Pancreas (tissue), 10 donors: ENCODE results near the gene MCAT. TPM values are rescaled to one million over a fixed set of nuclear protein-coding genes. Genes with fewer than 3 reads are reported as not detected.

Source experiments
- ATAC-seq, 4 donors: fragments of 200-7000 bp; cut with Tn5 transposase; one replicate each; pipeline versions ENCODE4 v1.8.0 to v1.9.1; 2020; ENCODE audit warnings: mild to moderate bottlenecking in 4 of 4, moderate library complexity in 4 of 4
- DNase-seq, 6 donors: peaks; one replicate each; pipeline ENCODE4 v3.0.0-alpha.2; 2020
- FAIRE-seq: peaks from 2 replicates; lab custom pipeline; 2012; peaks lifted over from hg19 to GRCh38; lab: Jason Lieb, UNC
- H3K27ac ChIP-seq, 4 donors: fragments of 200-600 bp; sonication (generic); 1 replicate in 3 of 4; 2 replicates in 1 of 4; pipeline versions ENCODE4 v1.5.0 to v1.8.0; 2020
- H3K27me3 ChIP-seq, 4 donors: fragments of 200-600 bp; one replicate each; pipeline ENCODE4 v1.8.0; 2021
- H3K36me3 ChIP-seq, 3 donors: fragments of 200-600 bp; sonication (generic) in 1 of 3; one replicate each; pipeline versions ENCODE4 v1.5.0 to v1.8.0; 2020 to 2021
- H3K4me1 ChIP-seq, 3 donors: fragments of 200-600 bp; one replicate each; pipeline ENCODE4 v1.8.0; 2021
- H3K4me3 ChIP-seq, 4 donors: fragments of 200-600 bp; sonication (generic) in 2 of 4; one replicate each; pipeline versions ENCODE4 v1.5.0 to v1.8.0; 2020 to 2021
- H3K9me3 ChIP-seq, 4 donors: fragments of 200-600 bp; one replicate each; pipeline ENCODE4 v1.8.0; 2021
- WGBS, 2 donors: extraction: QIAGEN DNeasy Blood & Tissue Kit; methylation state at CpG; one replicate each; pipeline ENCODE4 v1.1.7; 2013; 5-methylcytosine and 5-hydroxymethylcytosine counted together
- intact Hi-C, 3 donors: fragments of 100-400 bp; cut with DNase I; formaldehyde crosslinking; loops; one replicate each; pipeline versions ENCODE4 v1.11.1 to v1.14.2; 2022
- polyA plus RNA-seq, 2 donors: library from polyadenylated mRNA; stranded (reverse); fragments of 200-250 nt; gene quantifications; one replicate each; pipeline ENCODE4 v1.2.3, GENCODE V29; 2013
- total RNA-seq, 6 donors: library from RNA; stranded (reverse); fragmentation: NEBNext Ultra II Directional in 4 of 6; extraction: Animal tissue kit (Norgen Biotek cat#: 25700) in 4 of 6; gene quantifications; one replicate each; pipeline versions ENCODE4 v1.2.1 to v1.2.4, GENCODE V29; 2021 to 2023
- TF ChIP-seq, protein P1 (sequence below), 4 donors: fragments of 200-600 bp; sonication (generic) in 3 of 4; IDR thresholded peaks; one replicate each; pipeline versions ENCODE4 v1.5.0 to v1.8.0; 2021; ENCODE audit warnings: antibody characterized with exemption in 4 of 4
- donor health status: healthy with polysubstance abuse.
- donor health status: DM: no; HTN: no; CAD: no; lungs with moderate emphysema.
- donor health status: DM: no; HTN: no; CAD: no.
- donor health status: control.
- donor health status: control.
- donor health status: Bipolar disorder and iron deficiency.
- donor health status: DM: yes; HTN: yes; CAD: no.
- donor health status: DM: no; HTN: no; CAD: no.
- donor health status: DM: no; HTN: no; CAD: no.
- donor health status: DM: yes; HTN: yes; CAD: no.

MCAT gene
- total and polyA plus RNA-seq, 8 donors = 7.0 to 14.1 (median 10.7) TPM

DNA sequence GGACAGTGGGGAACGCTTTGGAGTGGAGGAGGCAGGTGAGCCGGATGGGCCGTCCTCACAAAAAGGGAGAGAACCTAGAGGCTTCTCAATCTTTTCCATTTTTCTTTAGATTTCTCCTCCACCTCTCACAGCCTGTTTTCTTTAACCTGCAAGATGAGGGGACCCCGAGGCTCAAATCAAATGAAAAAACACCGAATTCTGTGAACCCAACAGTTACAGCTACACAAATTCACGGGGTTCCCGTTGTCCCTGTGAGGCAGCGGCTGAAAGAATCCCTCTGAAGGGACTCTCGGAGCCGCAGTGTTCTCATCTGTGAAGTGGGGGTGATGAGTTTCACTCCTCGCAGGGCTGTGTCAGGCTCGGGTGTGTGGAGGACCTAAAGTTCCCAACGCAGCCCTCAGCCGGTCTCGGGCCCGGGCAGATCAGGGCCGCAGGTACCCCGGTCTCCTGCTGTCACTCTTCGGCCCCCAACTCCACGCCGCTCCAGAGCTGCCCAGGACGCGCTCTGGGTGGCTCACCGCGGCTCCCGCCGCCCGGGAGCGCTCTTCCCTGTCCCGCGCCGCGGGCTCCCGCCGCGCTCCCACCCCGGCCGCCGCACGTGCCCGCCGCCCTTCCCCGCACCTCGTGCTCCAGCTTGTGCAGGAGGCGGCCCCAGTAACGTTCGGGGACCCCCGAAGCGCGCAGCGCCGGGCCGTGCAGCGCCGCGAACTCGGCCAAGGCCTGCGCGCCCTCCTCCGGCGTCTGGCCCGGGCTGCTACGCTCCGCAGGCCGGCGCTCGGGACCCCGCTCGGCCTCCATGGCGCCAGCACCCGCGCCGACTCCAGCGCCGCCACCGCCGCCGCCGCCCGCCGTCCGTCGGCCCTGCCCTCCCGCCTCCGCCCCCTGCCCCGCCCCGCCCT, 43.3 kb upstream of the MCAT start, which contains the start of gene TTLL12:
Gene TTLL12, minus strand, starts transcription at position 863 of the 899 bp plus-strand sequence. Its CDS starts 65 bp downstream, at position 798.
- no peaks in the 10 kb centered on the region for H3K9me3 ChIP-seq
- TF ChIP-seq, protein P1, sequence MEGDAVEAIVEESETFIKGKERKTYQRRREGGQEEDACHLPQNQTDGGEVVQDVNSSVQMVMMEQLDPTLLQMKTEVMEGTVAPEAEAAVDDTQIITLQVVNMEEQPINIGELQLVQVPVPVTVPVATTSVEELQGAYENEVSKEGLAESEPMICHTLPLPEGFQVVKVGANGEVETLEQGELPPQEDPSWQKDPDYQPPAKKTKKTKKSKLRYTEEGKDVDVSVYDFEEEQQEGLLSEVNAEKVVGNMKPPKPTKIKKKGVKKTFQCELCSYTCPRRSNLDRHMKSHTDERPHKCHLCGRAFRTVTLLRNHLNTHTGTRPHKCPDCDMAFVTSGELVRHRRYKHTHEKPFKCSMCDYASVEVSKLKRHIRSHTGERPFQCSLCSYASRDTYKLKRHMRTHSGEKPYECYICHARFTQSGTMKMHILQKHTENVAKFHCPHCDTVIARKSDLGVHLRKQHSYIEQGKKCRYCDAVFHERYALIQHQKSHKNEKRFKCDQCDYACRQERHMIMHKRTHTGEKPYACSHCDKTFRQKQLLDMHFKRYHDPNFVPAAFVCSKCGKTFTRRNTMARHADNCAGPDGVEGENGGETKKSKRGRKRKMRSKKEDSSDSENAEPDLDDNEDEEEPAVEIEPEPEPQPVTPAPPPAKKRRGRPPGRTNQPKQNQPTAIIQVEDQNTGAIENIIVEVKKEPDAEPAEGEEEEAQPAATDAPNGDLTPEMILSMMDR (IDR thresholded peaks at IDR 0.05) = no peak
- H3K36me3 ChIP-seq = no peaks in the 10 kb centered on the region
- H3K27me3 ChIP-seq = no peaks in the 10 kb centered on the region
- FAIRE-seq (no peak), ATAC-seq (peak; percentile 30 to 65 (median 35)), DNase-seq (peak; percentile 56 to 88 (median 70))
- intact Hi-C loops = no loop called here
- H3K27ac ChIP-seq = peak within 1 kb of the TSS; percentile 82 to 93 (median 90)
- peaks cover 0 to 12% (median 4%) of the 10 kb centered on the region in 3 donors for H3K4me1 ChIP-seq
- peak within 1 kb of the TSS; percentile 53 to 84 (median 72) for H3K4me3 ChIP-seq
- WGBS, 2 donors = 0 to 1% methylated on average over 40 to 85 of the region's 87 CpGs

DNA sequence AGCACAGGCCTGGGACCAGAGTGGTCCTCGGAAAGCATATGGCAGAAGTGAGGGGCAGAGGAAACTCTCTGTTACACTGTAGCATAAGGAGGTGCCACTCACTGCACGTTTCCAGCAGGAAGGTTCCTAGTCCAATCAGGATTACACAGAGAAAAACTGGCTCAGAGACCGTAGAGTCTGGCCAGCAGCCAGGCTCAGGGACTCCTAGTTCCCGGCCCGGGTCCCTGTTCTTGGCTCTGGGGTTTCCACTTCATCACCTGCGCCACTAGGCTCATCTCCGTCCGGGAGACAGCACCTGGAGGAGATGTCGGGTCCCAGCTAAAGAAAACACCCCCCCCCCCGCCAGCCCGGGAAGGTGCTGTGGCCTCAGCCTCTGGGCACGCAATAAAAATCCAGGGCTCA, 42.7 kb upstream of the MCAT start:
- FAIRE-seq (no peak), ATAC-seq (peak; percentile 44 to 56 (median 45)), DNase-seq (peak; percentile 62 to 92 (median 82))
- Histone ChIP-seq H3K9me3 (no peaks in the 10 kb centered on the region), H3K4me1 (peaks cover 0 to 12% (median 4%) of the 10 kb centered on the region in 3 donors), H3K27ac (peak overlapping the region in 2 of 4 donors; percentile 22 to 67), H3K27me3 (no peaks in the 10 kb centered on the region), H3K36me3 (no peaks in the 10 kb centered on the region), H3K4me3 (peak overlapping the region; percentile 53 to 84 (median 72))
- intact Hi-C loops = no loop called here
- 2 to 3% methylated on average over 12 of the region's 12 CpGs for WGBS, 2 donors
- TF ChIP-seq, protein P1 (IDR thresholded peaks at IDR 0.05) = no peak

DNA sequence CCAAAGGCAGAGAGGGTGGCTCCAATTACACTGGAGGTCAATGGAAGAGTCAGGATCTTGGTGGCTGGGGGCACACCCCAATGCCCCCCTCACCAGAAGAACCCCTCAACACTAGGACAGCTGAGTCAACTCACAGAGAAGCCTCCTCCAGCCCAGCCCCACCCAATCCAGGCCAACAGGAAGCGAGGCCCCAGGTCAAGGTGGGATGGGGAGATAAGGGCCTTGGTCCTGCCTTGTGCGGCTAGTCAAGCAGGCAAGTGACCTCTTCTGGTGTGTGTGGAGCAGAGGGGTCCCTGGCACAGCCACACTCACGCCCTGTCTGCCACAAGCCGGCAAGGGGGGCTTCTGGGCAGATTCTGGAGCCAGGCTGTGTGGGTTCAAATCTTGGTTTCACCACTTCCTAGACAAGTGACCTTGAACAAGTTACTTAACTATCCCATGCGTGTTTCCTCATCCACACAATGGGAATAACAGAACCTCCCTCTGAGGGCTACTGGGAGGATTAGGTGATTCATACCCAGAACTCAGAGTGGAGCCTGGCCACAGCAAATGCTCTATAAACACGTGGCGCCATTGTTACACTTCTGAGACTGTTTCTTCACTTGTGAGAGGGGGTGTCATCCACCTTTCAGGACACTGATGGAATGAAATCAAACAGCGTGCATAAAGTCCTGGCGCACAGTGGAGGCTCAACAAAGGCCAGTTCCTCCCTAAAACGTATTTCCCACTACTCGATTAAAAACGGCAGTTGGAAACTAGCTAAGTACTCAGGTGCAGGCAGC, 40.5 kb upstream of the MCAT start:
- 79 to 82% methylated on average over 12 of the region's 12 CpGs for WGBS, 2 donors
- Histone ChIP-seq H3K9me3 (no peaks in the 10 kb centered on the region), H3K27me3 (no peaks in the 10 kb centered on the region), H3K4me3 (no peak overlapping the region), H3K27ac (no peak overlapping the region), H3K36me3 (peaks cover 0 to 11% (median 5%) of the 10 kb centered on the region in 3 donors), H3K4me1 (peaks cover 0 to 12% (median 4%) of the 10 kb centered on the region in 3 donors)
- FAIRE-seq = no peak
- peak in 1 of 6 donors; percentile 52 for DNase-seq
- TF ChIP-seq, protein P1 (IDR thresholded peaks at IDR 0.05) = no peak
- ATAC-seq = no peak
- intact Hi-C loops = no loop called here

DNA sequence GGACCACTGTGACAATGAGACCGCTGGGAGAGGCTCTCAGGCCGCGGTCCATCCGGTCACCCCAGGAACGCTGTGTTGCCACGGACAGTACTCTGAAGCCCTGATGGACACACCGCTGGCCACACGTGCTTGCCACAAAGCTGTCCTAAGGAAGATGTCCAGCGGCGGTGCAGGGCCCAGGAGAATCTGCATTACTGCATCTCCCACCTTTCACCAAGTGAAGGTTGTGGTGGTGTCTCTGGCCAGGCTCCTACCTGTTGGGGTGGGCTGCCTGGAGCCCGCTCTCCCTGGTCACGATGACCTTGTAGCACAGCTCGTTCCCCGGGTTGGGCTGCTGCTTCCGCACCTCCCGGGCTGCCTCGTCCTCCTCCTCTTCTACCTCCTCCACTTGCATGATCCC, 39.5 kb upstream of the MCAT start:
- H3K27ac ChIP-seq = no peak overlapping the region
- TF ChIP-seq, protein P1 (IDR thresholded peaks at IDR 0.05) = no peak
- H3K9me3 ChIP-seq = no peaks in the 10 kb centered on the region
- DNase-seq (peak in 1 of 6 donors; percentile 72), FAIRE-seq (no peak), ATAC-seq (no peak)
- WGBS, 2 donors = 94 to 95% methylated on average over 17 of the region's 17 CpGs
- no peaks in the 10 kb centered on the region for H3K27me3 ChIP-seq
- no peak overlapping the region for H3K4me3 ChIP-seq
- intact Hi-C loops = no loop called here
- H3K36me3 ChIP-seq = peaks cover 0 to 12% (median 5%) of the 10 kb centered on the region in 3 donors
- H3K4me1 ChIP-seq = peaks cover 0 to 9% (median 4%) of the 10 kb centered on the region in 3 donors
